ENCODE data around the gene CYTH4.
A peak's percentile ranks its signal among the peaks of the same experiment; 100 is the strongest.

CYTH4 gene

DNA sequence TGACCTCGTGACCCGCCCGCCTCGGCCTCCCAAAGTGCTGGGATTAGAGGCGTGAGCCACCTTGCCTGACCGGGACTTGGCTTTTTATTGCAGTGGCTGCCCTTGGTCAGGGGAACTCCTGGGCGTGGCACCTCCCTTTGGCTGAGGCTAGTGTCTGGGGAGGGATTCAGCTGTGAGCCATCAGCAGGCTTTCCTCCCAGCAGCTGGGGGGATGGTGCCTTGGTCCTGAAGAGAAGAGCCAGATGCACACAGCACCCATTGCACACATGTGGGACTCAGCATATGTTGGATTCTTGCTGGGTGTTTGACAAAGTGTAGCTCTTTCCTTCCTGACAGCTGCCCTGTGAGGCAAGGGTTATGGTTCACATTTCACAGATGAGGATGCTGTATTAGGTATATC lies 8.4 kb downstream of the CYTH4 start:
- no peak for DNase-seq (ENCODE audit: low read depth)

DNA sequence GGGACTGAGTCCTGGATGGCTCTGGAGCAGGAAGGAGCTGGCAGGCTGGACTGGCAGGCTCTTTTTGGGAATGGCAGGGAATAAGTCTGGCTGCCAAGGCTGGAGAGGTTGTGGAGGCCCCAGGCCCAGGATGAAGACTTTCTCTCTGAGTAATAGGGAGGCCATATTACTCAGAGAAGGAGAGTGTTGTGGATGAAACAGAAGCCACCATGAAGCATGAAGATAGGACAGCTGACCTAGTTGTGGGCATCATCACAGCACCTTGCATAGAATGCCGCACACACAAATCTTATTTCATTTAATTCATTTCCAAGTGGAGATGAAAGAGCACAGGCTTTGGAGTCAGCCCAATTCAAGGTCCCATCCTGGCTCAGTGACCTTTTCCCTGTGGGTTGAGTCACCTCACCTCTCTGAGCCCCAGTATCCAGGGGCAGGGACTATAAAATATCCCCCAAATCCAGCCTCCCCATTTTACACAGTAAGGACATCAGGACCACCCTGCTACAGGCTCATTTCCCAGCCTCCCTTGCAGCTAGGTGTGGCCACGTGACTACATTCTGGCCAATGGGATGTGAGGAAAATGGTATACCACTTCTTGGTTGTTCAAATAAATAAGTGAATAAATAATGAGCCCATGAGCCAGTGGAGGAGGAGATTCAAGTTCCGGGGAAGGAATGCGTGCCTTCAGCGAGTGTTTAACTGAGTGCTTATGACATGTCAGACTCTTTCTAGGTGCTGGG lies 9.4 kb downstream of the CYTH4 start:
- no peak for DNase-seq (ENCODE audit: low read depth)

DNA sequence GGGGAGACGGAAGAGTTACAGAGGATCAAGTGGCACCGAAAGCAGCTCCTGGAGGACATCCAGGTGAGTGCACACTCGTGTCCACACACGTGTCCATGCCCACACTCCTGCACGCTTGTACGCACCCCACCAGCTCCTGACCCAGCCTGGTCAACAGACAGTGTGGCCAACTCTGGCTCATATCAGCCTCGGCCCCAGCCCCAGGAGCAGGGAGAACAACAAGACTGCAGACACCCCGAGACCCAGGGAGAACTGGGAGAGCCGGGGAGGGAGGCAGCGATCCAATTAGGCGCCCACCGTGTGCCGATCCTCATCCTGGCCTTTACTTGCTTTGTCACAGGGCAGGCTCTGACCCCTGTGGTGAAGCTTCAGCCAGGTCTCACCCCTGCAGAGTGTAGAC lies 10.3 kb downstream of the CYTH4 start:
- no peak for DNase-seq (ENCODE audit: low read depth)

DNA sequence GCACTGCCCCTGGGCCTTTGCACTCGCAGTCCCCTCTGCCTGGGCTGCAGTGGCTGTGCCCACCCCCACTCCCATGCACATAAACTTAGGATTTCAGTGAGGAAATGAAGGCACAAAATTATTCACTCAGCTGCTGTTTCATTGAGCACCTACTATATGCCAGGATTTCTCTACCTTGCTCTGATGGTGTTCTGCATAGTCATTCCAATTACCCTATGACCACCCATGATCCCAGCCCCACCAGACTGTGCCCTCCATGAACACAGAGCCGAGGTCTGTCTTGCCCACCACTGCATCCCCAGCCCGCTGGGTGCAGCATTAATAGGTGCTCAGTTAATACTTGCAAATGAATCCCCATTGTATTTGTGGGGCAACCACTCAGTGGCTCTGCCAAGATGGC lies 10.9 kb downstream of the CYTH4 start:
- no peak for DNase-seq (ENCODE audit: low read depth)

DNA sequence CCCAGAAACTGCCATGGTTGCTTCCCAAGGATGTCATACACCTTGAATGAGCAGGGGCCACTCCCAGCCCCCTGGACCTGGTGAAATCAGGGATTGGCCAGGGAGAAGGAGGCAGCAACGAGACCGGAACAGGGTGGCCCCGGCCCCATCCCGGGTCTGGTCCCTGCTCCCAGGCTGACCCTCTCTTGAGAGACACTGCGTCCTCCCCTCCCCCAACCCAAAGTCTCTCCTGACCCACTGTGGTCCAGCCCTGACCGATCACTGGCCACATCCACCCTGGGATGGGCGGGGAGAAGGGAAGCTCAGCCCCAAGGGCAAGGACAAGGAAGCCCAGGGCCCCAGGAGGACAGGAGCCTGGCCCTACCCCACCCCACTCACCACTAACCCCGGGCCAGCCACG lies 12.4 kb downstream of the CYTH4 start:
- DNase-seq (ENCODE audit: low read depth) = no peak

DNA sequence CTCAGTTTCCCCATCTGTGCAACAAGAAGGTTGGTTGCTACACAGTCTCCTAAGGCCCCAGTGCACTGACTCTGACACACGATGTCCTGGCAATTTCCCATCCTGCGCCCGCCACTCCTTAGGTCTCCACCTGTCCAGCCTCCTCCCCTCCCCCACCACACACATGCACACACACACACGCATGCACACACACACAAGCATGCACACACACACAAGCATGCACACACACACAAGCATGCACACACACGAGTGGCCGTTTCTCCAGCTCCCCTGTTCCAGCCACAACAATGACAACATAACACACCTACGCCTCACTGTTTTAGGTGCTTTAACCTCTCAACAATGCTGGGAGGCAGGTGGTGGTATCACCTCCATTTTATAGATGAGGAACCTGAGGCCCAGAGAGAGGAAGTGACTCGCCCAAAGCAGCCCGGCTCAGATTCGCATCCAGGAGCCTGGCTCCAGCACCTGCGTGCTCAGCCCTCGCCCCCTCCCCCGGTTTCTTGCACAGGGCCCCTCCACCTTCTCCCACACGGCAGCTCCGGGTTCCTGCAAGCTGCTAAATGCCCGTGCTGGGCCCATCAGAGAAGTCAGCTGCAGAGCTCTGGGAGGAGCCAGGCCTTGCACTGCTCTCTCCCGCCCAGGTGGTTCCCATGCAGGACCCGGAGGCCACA lies 13.0 kb downstream of the CYTH4 start:
- no peak for DNase-seq (ENCODE audit: low read depth)

DNA sequence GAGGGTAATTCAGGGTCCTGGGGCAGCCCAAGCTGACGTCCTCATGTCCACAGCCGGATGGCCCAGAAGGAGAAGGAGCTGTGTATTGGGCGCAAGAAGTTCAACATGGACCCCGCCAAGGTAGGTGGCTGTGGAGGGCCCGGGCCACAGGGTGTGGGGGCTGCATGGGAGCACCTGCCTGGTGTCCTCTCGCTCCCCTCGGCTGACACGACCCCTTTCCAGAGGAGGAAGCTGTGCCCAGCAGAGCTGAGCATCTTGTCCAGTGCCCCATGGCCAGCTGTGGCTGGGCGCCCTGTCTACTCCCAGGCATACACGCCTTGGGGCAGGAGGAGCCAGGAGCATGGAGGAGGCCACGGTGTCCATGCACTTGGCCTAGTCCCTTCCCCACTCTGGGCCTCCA lies 13.6 kb downstream of the CYTH4 start:
- no peak for DNase-seq (ENCODE audit: low read depth)

DNA sequence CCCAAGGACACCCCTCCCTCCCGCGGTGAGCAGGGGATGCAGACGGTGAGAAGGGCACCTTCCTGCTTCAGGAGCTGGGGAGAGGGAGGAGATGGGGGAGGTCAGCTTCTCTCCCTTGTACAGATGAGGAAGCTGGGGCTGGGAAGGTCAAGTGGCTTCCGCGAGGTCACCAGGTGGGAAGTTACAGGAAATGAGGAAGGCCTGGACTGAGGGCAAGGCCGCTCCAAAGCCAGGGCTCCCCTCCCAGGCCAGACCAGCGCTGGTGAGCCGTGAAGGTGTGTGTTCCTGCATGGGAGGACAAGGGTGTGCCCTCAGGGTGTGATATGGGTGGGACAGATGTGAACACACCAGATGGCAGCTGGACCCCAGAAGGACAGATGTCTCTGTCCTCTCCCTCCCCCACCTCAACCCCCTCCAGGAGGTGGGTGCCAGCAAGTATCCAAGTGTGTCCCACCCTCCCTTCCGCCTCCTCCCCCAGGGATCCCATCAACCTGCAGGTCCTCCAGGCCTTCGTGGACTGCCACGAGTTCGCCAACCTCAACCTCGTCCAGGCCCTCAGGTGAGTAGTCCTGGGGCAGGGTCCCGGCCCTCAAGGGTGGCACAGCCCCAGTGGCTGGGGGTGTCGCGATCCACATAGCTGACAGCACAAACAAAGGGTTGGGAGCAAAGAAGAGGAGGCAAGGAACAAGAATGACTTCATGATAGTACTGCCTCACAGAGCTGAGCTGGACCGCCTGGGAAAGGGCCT lies 16.6 kb downstream of the CYTH4 start:
- DNase-seq (ENCODE audit: low read depth) = no peak

DNA sequence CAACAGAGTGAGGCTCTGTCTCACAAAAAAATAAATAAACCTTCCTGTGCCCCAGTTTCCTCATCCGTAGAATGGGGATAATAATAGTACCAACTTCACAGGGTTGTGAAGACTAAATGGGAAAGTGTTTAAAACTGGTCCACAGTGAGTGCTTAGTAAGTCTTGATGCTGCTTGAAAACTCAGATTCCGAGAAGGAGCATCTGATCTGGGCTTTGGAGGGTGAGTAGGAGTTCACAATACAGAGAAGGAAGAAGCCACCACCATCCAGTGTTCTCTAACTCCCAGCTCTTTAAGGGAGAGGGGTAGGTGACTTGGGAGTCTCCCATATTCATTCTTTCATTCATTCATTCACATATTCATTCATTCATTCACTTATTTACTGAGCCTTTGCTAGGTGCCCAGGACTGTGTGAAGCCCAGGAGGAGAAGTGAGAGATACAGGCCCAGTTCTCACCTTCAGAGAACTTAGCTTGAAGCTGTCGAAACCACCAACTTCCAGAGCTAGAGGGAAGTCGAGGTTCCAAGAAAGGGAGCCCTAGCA lies 17.7 kb downstream of the CYTH4 start:
- DNase-seq (ENCODE audit: low read depth) = no peak

DNA sequence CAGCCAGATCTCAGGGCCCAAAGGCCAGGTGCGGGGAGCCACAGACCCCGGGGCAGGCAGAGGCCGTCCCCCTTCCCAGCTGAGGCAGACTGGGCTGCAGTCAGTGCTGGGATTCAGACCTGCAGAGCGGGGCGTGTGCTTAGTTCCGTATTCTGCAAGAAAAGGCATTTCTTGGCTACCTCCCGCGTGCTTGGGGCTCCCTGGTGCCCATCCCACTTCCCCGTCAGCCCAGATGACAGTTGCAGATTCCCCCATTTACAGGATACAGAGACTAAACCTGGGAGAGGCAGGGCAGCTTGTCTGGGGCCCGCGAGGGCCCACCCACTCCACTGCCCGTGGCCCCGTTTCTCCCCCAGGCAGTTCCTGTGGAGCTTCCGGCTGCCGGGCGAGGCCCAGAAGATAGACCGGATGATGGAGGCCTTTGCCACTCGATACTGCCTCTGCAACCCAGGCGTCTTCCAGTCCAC lies 18.3 kb downstream of the CYTH4 start:
- DNase-seq (ENCODE audit: low read depth) = no peak

DNA sequence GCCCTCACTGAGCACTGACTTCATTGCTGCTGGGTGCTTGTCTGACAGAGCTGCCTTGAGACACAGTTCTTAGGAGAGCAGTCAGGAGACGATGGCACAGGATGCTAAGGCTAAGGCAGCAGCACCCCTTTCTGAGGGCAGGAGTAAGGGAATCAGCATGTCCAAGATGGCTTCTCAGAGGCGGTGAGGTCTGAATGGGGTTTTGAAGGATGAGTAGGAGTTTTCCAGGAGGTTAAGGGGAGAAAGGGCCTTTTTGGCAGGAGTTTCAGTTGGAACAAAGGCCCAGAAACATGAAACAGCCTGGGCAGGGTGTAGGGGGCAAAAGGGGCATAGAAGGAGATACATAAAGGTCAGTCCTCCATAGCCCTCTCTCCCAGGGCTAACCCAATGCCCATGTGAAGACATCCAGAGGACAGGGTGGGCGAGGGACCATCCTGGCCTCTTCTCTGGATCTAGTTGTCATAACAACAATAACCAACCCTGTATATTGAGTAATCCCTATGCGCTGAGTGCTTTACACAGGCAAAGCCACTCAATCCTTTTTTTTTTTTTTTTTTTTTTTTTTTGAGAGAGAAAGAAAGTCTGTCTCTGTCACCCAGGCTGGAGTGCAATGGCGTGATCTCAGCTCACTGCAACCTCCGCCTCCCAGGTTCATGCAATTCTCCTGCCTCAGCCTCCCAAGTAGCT lies 19.0 kb downstream of the CYTH4 start:
- no peak for DNase-seq (ENCODE audit: low read depth)

DNA sequence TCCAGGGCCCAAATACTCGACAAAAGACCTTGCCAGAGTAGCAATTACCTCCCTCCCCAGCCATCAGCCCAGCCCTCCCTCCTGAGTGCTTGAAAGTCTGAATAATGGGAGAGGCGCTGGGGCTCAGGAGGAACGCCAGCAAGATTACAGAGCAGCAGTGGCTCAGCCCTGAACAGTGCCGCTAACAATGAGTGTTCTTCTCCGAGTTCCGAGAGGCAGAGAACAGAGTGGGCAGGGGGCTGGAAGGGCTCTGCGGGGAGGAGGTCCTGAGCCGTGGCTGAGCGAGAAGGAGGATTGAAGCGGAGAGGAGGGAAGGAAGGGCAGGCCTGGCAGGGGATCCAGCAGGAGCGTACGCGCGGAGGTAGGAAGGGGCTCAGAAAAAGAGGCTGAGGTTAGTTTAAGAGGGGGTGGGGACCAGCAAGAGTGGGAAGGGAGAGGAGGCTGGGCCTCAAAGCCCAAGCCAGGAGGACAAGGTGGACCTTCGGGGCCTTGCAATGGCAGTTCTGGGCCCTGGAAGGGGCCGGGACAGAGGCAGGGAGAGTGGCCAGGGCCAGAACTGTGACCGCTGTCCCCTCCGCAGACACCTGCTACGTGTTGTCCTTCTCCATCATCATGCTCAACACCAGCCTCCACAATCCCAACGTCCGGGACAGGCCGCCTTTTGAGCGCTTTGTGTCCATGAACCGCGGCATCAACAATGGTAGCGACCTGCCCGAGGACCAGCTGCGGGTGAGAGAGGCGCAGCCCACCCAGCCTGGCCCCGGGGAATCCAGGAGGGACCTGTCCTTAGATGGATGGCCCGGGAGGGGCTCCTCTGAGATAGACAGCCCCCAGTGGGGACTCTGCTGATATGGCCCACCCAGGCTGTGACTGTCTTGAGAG lies 20.6 kb downstream of the CYTH4 start:
- DNase-seq (ENCODE audit: low read depth) = no peak

DNA sequence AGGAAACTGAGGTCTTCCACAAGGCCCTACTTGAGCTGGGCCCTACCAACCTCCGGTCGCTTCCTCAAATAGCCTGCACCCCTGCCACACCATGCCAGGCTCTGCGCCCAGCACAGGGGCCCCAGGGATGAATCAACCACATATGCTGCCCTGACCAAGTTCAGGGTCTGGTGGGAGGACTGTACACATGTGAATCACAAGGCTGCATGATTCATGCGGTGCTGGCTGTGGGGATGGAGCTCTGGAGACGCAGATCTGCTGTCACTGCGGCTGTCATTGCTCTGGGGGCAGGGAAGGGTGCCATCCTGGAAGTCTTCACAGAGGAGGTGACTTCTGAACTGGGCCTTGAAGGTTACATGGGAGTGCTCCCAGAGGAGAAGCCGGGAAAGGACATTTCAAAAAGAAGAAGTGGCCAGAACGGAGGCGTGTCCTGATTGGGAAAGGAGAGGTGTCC lies 21.5 kb downstream of the CYTH4 start:
- peak; percentile 70 for DNase-seq (ENCODE audit: low read depth)

DNA sequence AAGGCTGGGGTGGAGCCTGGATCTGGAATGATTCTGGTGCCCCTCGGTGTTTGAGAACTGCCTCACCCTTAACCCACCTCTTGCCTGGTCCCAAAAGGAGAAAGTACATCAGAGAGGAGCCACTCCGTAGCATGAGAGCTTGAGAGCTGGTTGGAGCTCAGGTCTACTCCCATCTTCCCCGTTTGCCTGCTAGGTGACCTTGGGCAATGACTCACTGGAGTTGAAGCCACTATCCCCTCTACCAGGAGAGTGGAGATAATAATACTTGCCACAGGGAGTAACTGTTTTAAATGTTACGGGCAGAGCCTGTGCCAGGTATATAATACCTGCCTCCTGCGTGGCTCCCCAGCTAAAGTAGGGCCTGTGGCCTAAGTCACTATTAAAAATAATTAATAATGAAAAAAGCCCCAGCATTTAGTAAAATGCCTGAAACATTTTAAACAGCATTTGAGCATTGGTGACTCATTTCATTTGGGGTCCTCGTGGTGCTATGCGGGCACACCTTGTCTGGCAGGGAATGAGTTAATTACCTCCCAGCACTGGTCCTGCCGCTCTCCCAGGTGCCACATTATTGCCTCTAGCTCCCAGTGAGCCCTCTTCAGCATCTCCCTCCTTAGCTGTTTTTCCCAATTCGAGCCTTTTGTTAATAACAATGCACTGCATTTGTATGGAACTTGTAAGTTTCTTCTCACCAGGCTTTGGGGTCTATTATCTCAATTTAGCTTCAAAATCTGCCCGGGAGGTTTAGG lies 22.5 kb downstream of the CYTH4 start:
- no peak for DNase-seq (ENCODE audit: low read depth)

DNA sequence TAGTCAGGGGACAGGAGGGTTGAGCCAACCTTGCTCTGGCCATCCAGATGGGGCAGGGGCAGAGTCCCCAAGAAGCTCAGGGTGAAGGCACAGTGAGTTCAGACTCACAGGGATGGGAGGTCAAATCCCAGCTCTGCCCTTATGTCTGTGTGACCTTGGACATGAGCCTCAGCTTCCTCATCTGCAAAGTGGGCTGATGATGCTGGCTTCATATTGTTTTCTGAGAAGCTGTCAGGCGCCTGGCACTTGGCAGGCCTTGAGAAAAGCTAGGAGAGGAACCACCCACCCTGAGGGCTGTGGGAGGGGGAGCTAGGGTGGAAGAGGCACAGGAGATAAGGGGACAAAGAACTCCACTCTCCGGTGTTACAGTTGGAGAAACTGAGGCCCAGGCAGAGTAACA lies 23.6 kb downstream of the CYTH4 start:
- no peak for DNase-seq (ENCODE audit: low read depth)

DNA sequence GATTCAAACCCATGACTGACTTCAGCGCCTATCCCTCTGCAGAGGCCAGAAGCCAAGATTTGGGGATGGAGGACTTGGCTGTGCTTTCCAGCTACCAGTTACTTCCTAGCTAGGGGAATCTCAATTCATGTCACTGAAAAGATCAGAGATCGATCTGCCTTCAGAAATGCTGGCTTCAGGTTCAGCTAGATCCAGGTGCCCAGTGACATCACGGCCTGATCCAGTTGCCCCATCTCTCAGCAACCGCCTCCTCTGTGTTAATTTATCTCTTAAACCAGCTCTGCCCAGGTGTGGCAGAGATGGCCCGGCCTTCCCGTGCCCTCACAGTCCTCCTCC lies 24.2 kb downstream of the CYTH4 start:
- DNase-seq (ENCODE audit: low read depth) = no peak

DNA sequence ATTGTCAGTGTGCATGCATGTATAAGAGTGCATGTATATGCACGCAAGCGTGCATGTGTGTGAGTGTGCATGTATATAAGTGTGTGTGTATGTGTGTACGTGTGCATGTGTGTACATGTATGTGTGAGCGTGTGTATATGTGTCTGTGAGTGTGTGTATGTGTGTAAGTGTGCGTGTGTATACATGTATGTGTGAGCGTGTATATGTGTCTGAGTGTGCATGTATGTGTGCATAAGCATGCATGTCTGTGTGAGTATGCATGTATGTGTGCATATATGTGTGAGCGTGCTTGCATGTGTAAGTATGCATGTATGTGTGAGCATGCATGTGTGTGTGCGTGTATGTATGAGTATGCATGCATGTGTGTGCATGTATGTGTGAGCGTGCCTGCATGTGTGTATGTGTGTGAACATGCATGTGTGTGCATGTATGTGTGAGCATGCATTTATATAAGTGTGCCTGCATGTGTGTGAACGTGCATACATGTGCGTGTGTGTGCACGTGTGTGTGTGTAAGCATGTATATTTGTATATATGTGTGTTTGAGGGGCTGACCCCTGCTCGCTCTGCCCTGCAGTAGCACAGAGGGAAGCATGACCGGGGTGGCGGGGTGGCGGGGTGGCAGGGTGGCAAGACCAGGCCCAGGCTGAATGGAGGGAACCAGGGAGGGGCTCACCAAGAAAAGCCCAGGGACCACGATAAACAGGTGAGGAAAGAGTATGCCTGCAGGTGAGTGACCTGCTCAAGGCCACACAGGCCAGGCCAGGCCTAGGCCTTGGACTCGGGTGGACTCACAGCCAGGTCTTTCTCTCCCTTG lies 26.3 kb downstream of the CYTH4 start:
- no peak for DNase-seq (ENCODE audit: low read depth)

DNA sequence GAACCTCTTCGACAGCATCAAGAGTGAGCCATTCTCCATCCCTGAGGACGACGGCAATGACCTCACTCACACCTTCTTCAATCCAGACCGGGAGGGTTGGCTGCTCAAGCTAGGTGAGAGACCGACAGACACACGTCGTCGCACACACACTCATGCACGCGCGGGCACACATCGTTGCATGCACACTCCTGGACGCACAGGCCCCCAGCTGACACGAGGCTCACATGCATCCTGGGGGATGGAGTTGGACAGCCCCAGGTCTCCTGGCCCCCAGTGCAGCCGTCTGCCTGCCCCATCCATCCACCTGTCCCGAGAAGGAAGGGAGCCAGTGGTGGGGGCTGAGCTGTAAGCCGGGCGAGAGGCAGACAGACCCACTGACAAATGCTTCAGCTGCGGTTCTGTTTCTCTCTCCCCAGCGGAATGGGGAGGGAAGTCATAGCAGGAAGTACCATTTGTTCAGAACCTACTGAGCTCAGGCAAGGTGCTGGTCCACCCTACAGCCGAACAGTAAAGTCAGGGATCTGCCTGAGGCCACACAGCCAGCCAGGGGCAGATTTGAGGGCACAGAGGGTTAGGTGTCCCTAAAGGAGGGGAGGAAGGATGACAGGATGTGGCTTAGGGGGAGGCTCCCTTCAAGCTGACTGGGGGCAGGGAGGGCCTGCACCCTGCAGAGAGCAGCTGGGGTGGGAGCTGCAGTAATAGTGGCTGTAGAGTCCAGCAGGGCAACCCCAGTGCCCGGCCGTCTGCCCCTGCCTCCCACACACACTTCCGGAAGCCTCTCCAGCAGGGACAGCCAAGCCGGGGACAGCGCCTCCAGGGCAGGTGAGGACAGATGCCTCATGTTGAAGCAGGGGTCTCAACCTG lies 27.1 kb downstream of the CYTH4 start:
- DNase-seq (ENCODE audit: low read depth) = peak; percentile 19
